H9 (cell line): Measurements from ENCODE around the gene IL17REL. TPM values are rescaled to one million over a fixed set of nuclear protein-coding genes. Genes with fewer than 3 reads are reported as not detected.

Source experiments
- DNase-seq: peaks from one replicate; pipeline ENCODE4 v3.0.0-alpha.2; 2017
- H2AFZ ChIP-seq: one replicate; pipeline ENCODE4 v1.6.1; 2013; ENCODE audit warnings: mild to moderate bottlenecking, low read length, control low read depth, moderate library complexity
- H2AK5ac ChIP-seq: 2 replicates; pipeline ENCODE4 v1.6.1; 2013; ENCODE audit warnings: low read length, control low read depth, mixed read lengths; ENCODE audit not compliant: insufficient read length
- H2BK120ac ChIP-seq: one replicate; pipeline ENCODE4 v1.6.1; 2013; ENCODE audit warnings: low read depth, mild to moderate bottlenecking, low read length, control low read depth, inconsistent platforms; ENCODE audit not compliant: poor library complexity, severe bottlenecking
- H2BK12ac ChIP-seq: 2 replicates; pipeline ENCODE4 v1.6.1; 2013; ENCODE audit warnings: low read length, control low read depth, mixed read lengths, low read depth; ENCODE audit not compliant: insufficient read length
- H2BK15ac ChIP-seq: 2 replicates; pipeline ENCODE4 v1.6.1; 2013; ENCODE audit warnings: low read depth, low read length, control low read depth
- H2BK20ac ChIP-seq: one replicate; pipeline ENCODE4 v1.6.1; 2013; ENCODE audit warnings: low read depth, mild to moderate bottlenecking, low read length, control low read depth, inconsistent platforms; ENCODE audit not compliant: poor library complexity, severe bottlenecking
- H2BK5ac ChIP-seq: 2 replicates; pipeline ENCODE4 v1.6.1; 2013; ENCODE audit warnings: low read length, control low read depth, mixed read lengths; ENCODE audit not compliant: insufficient read length
- H3K14ac ChIP-seq: 2 replicates; pipeline ENCODE4 v1.6.1; 2013; ENCODE audit warnings: low read length, control low read depth; ENCODE audit not compliant: insufficient read depth
- H3K18ac ChIP-seq: 2 replicates; pipeline ENCODE4 v1.6.1; 2013; ENCODE audit warnings: low read depth, mild to moderate bottlenecking, mixed read lengths, low read length, control low read depth; ENCODE audit not compliant: insufficient read length
- H3K23ac ChIP-seq: 2 replicates; pipeline ENCODE4 v1.6.1; 2013; ENCODE audit warnings: low read length, control low read depth, mixed read lengths, low read depth; ENCODE audit not compliant: insufficient read length
- H3K23me2 ChIP-seq: 2 replicates; pipeline ENCODE4 v1.6.1; 2013; ENCODE audit warnings: low read depth, mild to moderate bottlenecking, mixed read lengths, low read length, control low read depth; ENCODE audit not compliant: insufficient read length, poor library complexity, severe bottlenecking
- H3K27ac ChIP-seq: 2 replicates; pipeline ENCODE4 v1.5.1; 2013; ENCODE audit warnings: low read length, control low read depth, mixed read lengths, low read depth; ENCODE audit not compliant: insufficient read length
- H3K27me3 ChIP-seq: 2 replicates; pipeline ENCODE4 v1.6.1; 2013; ENCODE audit warnings: low read length, control low read depth, inconsistent platforms; ENCODE audit not compliant: insufficient read depth
- H3K4ac ChIP-seq: 2 replicates; pipeline ENCODE4 v1.6.1; 2013; ENCODE audit warnings: low read depth, mild to moderate bottlenecking, control low read depth, inconsistent platforms, low read length, moderate library complexity
- H3K4me1 ChIP-seq: 2 replicates; pipeline ENCODE4 v1.6.1; 2013; ENCODE audit warnings: low read length, control low read depth, inconsistent platforms; ENCODE audit not compliant: insufficient read depth
- H3K4me2 ChIP-seq: 2 replicates; pipeline ENCODE4 v1.6.1; 2013; ENCODE audit warnings: low read length, control low read depth, mixed read lengths; ENCODE audit not compliant: insufficient read length, insufficient read depth
- H3K56ac ChIP-seq: 2 replicates; pipeline ENCODE4 v1.6.1; 2013; ENCODE audit warnings: low read depth, mild to moderate bottlenecking, mixed read lengths, low read length, control low read depth; ENCODE audit not compliant: insufficient read length
- H3K79me1 ChIP-seq: 2 replicates; pipeline ENCODE4 v1.6.1; 2013; ENCODE audit warnings: low read depth, mild to moderate bottlenecking, moderate library complexity, low read length, control low read depth, inconsistent platforms; ENCODE audit not compliant: insufficient read depth, poor library complexity, severe bottlenecking
- H3K79me2 ChIP-seq: 2 replicates; pipeline ENCODE4 v1.6.1; 2013; ENCODE audit warnings: low read length, control low read depth, inconsistent platforms; ENCODE audit not compliant: insufficient read depth
- H3K9ac ChIP-seq: 2 replicates; pipeline ENCODE4 v1.6.1; 2013; ENCODE audit warnings: low read length, control low read depth, mixed read lengths; ENCODE audit not compliant: insufficient read length; ENCODE audit errors: extremely low read depth
- H3K9me3 ChIP-seq: one replicate; pipeline ENCODE4 v1.6.1; 2013; ENCODE audit warnings: low read depth, low read length, inconsistent platforms; ENCODE audit not compliant: control insufficient read depth
- H3T11ph ChIP-seq: one replicate; pipeline ENCODE4 v1.6.1; 2013; ENCODE audit warnings: mild to moderate bottlenecking, low read length, control low read depth, inconsistent platforms
- H4K20me1 ChIP-seq: one replicate; pipeline ENCODE4 v1.6.1; 2013; ENCODE audit not compliant: control insufficient read depth, insufficient read length, insufficient read depth
- H4K5ac ChIP-seq: 2 replicates; pipeline ENCODE4 v1.6.1; 2013; ENCODE audit warnings: low read depth, mild to moderate bottlenecking, mixed read lengths, low read length, control low read depth; ENCODE audit not compliant: insufficient read length
- H4K8ac ChIP-seq: replicated peaks from 2 replicates; pipeline ENCODE4 v1.6.1; 2013; ENCODE audit warnings: low read length, control low read depth, mixed read lengths, low read depth; ENCODE audit not compliant: insufficient read length
- H4K91ac ChIP-seq: 2 replicates; pipeline ENCODE4 v1.6.1; 2013; ENCODE audit warnings: low read depth, mild to moderate bottlenecking, moderate library complexity, mixed read lengths, low read length, control low read depth; ENCODE audit not compliant: insufficient read length
- H3K27ac Mint-ChIP-seq, 3 experiments: 2 replicates in 2 of 3; 3 replicates in 1 of 3; pipeline ENCODE4 v1.8.0; 2020 to 2021; ENCODE audit warnings: mixed read lengths in 3 of 3, mild to moderate bottlenecking in 1 of 3, moderate library complexity in 1 of 3
- H3K27me3 Mint-ChIP-seq: 2 replicates; pipeline ENCODE4 v1.8.0; 2021; ENCODE audit warnings: low read depth, mild to moderate bottlenecking, moderate library complexity, mixed read lengths
- H3K36me3 Mint-ChIP-seq, 3 experiments: 2 replicates in 2 of 3; 3 replicates in 1 of 3; pipeline ENCODE4 v1.8.0; 2020 to 2021; ENCODE audit warnings: low read depth in 3 of 3, mixed read lengths in 3 of 3; ENCODE audit not compliant: insufficient read depth in 1 of 3
- H3K4me1 Mint-ChIP-seq, 2 experiments: 2 replicates each; pipeline ENCODE4 v1.8.0; 2020; ENCODE audit warnings: mixed read lengths in 2 of 2
- H3K4me3 Mint-ChIP-seq, 2 experiments: 2 replicates in 1 of 2; 3 replicates in 1 of 2; pipeline ENCODE4 v1.8.0; 2020 to 2021; ENCODE audit warnings: mild to moderate bottlenecking in 2 of 2, mixed read lengths in 2 of 2, moderate library complexity in 1 of 2
- H3K9me3 Mint-ChIP-seq, 2 experiments: 2 replicates in 1 of 2; 3 replicates in 1 of 2; pipeline ENCODE4 v1.8.0; 2020; ENCODE audit warnings: mild to moderate bottlenecking in 2 of 2, mixed read lengths in 2 of 2, moderate library complexity in 1 of 2
- WGBS: extraction: QIAGEN DNeasy Blood & Tissue Kit; methylation state at CpG from one replicate; pipeline ENCODE4 v1.1.7; 2013; ENCODE audit warnings: missing lambda C conversion rate, low lambda C conversion rate, mixed read lengths; ENCODE audit not compliant: insufficient read length; ENCODE audit errors: extremely low coverage; 5-methylcytosine and 5-hydroxymethylcytosine counted together
- total RNA-seq: library from RNA; stranded (reverse); gene quantifications from 2 replicates; pipeline ENCODE4 v1.2.1, GENCODE V29; 2021
- TF ChIP-seq, protein P1 (sequence below): fragments of 200-600 bp; sonication (generic); conservative IDR thresholded peaks from 3 replicates; pipeline ENCODE4 v1.8.0; 2021; ENCODE audit warnings: antibody characterized with exemption, mild to moderate bottlenecking

The IL17REL gene
- total RNA-seq, 1 experiment from 2014 or later = 0.20 TPM

GRCh38 chr22:49965091-49966040 is 47.2 kb downstream of the IL17REL start:
- H3K4me1 Mint-ChIP-seq = peaks cover 2 to 5% of the 10 kb centered on the region in 2 experiments; a peak in 3 of 4 replicates
- Histone ChIP-seq H2AK5ac (no peak overlapping the region), H3K27ac (no peak overlapping the region), H3K14ac (no peak overlapping the region; the same call in 1 of the 2 replicates), H3K56ac (no peak overlapping the region), H3K4ac (no peak overlapping the region), H3K9me3 (no peaks in the 10 kb centered on the region), H3K79me1 (peaks cover 6% of the 10 kb centered on the region), H3K18ac (no peak overlapping the region), H2BK120ac (no peak overlapping the region), H2AFZ (no peak overlapping the region), H2BK20ac (no peak overlapping the region), H3K4me1 (no peaks in the 10 kb centered on the region), H3K4me2 (no peak overlapping the region), H3K79me2 (peaks cover 3% of the 10 kb centered on the region; the same call in 1 of the 2 replicates), H3K27me3 (no peaks in the 10 kb centered on the region), H4K8ac (no peak overlapping the region), H4K91ac (no peak overlapping the region), H3K23me2 (no peaks in the 10 kb centered on the region), H3K9ac (no peak overlapping the region), H2BK12ac (no peak overlapping the region), H3K23ac (no peak overlapping the region), H4K5ac (no peak overlapping the region), H4K20me1 (no peaks in the 10 kb centered on the region), H2BK5ac (no peak overlapping the region), H3T11ph (no peak overlapping the region), H2BK15ac (no peak overlapping the region)
- H3K27me3 Mint-ChIP-seq = peaks cover 7% of the 10 kb centered on the region
- H3K27ac Mint-ChIP-seq = peak overlapping the region in 2 of 3 experiments; percentile 34 to 87; a peak in 2 of 7 replicates
- no CpG with 5 or more reads among the region's 22 CpGs for WGBS
- TF ChIP-seq, protein P1, sequence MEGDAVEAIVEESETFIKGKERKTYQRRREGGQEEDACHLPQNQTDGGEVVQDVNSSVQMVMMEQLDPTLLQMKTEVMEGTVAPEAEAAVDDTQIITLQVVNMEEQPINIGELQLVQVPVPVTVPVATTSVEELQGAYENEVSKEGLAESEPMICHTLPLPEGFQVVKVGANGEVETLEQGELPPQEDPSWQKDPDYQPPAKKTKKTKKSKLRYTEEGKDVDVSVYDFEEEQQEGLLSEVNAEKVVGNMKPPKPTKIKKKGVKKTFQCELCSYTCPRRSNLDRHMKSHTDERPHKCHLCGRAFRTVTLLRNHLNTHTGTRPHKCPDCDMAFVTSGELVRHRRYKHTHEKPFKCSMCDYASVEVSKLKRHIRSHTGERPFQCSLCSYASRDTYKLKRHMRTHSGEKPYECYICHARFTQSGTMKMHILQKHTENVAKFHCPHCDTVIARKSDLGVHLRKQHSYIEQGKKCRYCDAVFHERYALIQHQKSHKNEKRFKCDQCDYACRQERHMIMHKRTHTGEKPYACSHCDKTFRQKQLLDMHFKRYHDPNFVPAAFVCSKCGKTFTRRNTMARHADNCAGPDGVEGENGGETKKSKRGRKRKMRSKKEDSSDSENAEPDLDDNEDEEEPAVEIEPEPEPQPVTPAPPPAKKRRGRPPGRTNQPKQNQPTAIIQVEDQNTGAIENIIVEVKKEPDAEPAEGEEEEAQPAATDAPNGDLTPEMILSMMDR = no peak
- peak; percentile 31 for DNase-seq
- H3K36me3 Mint-ChIP-seq = peaks cover 8 to 17% (median 14%) of the 10 kb centered on the region in 3 experiments; a peak in 5 of 7 replicates
- no peak overlapping the region for H3K4me3 Mint-ChIP-seq
- no peaks in the 10 kb centered on the region for H3K9me3 Mint-ChIP-seq
